GM12891 (cell line): ENCODE measurements around the gene GAK.

Experiments
- POLR2A ChIP-seq: IDR thresholded peaks from 2 replicates; pipeline ENCODE4 v1.6.1; 2011; ENCODE audit warnings: low read depth, low read length, control low read depth
- POLR2AphosphoS5 ChIP-seq: IDR thresholded peaks from 2 replicates; pipeline ENCODE4 v1.6.1; 2011; ENCODE audit warnings: low read depth, low read length, control low read depth
- SPI1 ChIP-seq: IDR thresholded peaks from 2 replicates; pipeline ENCODE4 v1.6.1; 2011; ENCODE audit warnings: low read depth, low read length, control low read depth

DNA sequence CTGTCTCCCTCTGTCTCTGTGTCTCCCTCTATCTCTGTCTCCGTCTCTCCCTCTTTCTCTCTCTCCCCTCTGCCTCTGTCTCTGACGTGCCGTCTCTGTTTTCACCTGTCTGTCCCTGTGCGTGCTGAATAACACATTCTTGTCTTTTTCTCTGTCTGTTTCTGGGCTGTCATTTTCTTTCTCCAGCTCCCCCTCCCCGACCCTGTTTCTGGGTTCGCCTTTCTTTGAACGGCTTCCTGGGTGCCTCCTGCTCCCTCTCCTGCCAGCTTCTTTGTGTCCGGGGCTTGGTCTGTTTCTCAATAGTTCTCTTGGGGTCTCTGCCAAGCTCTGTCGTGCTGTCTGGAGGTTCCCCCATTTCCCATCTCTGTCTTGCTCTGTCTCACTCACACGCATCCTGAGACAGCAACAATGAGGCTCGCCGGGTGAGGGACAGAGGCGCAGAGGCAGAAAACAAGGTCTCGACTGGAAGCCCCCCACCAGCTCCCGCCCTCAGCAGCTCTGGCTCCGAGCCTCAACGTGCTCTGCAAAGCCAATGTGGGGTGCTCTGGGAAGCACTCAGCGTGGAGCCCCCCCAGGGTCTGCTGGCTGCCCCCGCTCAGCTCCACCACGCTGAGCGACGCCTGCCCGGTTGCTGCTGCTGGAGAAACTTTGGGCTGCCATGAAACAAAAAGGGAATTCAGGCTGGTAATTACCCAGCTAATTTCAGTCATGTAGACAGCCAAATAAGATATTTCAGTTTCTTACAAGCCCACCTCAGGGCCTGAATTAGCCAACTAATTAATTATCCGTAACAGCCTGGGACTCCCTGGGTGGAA lies 109.5 kb downstream of the GAK start:
- TF ChIP-seq POLR2AphosphoS5 (no peak), POLR2A (no peak), SPI1 (no peak)
